Measurements from ENCODE around the gene SPATC1L.

Gene SPATC1L

DNA sequence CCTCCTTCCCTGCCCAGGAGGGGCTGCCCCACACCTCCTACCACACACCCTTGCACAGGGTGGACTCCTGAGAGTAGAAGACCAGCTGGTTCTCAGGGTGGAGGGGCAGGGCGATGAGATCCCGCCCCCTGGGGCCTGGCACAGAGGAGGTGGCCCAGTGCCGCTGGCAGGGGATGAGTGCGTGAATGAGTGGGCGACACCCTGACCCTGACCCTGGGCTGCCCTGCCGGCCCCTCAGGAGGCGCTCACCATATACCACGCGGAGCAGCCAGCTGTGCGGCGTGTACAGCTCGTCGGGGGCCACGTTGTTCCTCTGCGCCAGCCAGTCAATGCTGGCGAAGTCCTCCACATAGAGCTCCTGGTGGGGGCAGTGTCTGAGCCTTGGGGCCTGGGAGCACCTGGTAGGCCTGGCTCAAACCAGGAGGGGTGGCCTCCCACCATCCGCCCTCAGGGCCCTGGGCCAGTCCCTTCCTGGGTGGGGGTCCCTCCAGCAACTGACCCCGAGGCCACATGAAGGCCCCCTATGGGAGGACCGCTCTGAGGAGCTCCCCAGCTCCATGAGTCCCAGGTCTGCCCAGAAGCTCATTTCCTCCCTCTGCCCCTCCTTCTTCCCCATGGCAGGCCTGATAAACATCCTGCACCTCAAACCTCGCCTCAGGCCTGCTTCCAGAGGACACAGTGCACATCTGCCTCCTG lies 31.3 kb upstream of the SPATC1L start:
- no peak for DNase-seq (ENCODE audit: low read depth in 3 of 3)

DNA sequence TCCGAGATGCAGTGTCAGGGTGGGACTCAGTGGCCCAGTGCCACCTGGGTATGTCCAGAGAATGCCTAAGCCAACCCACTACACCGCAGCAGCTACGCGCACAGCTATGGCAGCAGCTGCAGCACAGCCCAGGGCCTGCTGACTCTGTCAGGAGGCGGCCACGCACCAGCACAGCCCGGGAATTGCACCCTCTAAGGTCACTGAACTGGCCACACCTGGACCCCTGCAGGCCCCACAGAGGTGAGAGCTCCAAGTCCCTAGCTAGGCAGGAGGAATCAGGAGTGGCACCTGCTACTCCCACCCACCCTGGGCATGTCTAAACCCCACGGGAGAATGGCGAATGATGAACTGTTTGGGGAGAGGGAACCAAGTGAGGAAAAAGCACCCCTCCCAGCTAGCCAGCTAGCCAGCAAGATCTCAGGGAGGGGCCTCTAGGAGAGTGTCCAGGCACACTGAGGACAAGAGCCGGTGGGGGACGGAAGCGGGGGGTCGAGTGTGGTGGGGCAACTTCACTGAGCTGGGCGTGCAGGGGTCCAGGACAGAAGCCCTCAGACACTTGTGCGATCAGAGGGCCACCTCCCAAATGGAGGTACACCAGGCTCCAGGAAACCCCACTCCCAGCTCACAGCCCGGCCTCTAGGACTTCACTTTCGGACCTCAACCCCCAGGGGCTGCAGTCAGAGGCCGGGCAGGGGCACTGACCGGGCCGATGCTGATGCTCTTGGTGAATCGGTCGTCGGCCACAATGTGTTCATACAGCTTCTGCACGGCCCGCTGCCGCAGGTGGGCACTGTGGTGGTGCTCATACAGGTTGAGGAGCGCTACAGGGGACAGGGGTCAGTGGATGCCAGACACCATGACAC lies 30.4 kb upstream of the SPATC1L start:
- no peak for DNase-seq (ENCODE audit: low read depth in 3 of 3)

DNA sequence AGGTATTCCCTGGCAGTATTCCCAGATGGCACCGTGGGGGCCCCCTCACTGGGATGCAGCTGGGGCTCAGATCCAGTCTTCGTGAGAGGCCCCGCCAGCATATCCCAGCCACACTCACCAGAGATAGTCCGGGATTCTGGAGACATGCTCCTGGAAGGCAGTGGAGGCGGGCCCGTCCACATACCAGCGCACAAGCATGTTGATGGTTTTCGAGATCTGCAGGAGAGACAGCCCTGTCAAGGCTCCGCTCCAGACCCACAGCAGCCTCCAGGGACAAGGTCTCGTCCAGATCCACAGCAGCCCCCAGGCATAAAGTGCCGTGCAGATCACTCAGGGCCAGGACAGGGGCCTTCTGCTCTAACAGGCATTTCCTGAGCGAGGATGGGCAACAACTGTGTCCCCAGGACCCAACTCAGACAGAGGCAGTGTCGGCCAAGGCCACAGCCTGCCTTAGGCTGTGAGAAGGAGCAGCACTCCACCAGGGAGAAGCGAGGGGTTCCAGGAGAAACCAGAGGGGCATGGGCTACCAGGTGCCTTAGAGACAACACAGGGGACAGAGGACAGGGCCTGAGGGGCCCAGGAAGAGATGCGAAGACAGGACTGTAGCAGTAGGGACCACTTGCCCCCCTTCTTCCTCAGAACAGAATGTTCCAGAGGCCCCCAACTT lies 29.5 kb upstream of the SPATC1L start:
- DNase-seq (ENCODE audit: low read depth in 3 of 3) = no peak

DNA sequence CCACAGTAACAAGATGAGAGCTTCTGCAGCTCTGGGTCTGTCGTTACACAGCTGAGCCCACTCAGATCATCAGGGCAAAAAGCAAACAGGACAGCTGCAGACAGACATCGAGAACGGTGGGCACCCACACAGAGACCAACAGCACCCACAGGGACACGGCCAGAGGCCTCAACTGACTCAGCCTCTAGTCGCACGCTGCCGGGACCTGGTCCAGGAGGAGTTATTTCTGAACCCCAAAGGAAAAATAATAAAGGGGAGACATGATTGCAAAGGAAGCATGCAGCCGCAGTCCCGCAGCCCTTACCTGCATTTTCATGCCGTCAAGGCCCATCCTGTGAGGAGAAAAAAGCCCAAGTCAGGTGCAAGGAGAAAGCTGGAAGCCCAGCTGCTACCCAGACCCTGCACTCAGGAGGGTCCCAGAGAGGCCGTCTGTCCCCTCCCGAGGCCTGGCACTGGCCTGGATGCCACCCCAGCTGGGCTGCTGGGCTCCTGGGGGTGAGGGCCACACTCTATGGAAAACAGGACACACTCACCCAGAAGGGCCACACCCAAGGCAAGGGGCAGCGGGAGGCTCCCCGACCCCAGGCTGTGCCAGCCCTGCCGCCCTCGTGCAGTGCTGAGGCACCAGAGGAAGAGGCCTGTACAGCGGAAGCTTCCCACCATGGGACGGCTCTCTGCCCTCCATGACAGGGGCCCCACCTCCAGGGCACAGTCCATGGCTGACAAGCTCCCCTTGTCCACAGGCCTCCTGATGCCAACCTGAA lies 28.6 kb upstream of the SPATC1L start:
- DNase-seq (ENCODE audit: low read depth in 3 of 3) = no peak

DNA sequence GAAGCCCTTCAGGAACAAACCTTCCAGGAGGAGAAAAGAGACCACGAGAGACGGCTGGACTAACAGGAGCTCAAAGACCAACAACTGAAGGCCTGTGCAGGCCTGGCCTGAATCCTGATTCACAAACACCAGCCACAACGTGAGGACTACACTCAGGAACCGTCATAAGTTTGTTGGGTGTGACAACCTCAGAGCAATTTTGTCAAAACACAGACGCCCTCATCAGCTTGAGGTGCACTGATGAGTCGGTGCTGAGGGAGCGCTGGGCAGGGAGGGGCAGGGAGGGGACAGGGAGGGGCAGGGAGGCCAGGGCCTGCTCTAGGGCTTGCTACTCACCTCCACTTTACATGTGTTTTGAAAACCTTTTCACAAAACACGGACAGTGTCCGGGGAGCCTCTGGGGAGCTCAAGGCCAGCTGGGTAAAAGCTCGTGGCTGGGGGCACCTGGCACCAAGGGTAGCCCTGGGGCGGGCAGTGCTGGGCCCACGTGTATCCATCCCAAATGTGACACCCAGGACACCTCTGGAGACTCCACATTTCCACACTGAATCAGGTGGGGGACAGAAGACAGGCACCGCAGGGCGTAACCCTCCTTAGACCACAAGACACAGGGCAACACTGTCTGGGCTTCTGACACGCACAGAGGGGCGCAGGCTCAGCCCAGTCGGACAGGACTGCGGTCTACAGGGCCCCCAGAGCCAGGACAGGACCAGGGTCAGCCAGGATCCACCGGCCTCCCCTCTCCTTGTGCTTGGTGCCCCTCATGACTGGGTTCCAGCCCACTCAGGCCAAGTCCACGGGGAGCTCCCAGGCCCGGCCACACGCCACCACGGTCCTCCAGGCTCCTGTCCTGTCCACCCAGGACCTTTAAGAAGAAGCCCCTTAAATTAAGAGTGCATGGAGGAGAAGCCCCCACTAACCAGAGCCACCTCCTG lies 27.8 kb upstream of the SPATC1L start:
- no peak for DNase-seq (ENCODE audit: low read depth in 3 of 3)

GRCh38 chr21:46211376-46211775 lies 27.1 kb upstream of the SPATC1L start:
- DNase-seq (ENCODE audit: low read depth in 3 of 3) = no peak

DNA sequence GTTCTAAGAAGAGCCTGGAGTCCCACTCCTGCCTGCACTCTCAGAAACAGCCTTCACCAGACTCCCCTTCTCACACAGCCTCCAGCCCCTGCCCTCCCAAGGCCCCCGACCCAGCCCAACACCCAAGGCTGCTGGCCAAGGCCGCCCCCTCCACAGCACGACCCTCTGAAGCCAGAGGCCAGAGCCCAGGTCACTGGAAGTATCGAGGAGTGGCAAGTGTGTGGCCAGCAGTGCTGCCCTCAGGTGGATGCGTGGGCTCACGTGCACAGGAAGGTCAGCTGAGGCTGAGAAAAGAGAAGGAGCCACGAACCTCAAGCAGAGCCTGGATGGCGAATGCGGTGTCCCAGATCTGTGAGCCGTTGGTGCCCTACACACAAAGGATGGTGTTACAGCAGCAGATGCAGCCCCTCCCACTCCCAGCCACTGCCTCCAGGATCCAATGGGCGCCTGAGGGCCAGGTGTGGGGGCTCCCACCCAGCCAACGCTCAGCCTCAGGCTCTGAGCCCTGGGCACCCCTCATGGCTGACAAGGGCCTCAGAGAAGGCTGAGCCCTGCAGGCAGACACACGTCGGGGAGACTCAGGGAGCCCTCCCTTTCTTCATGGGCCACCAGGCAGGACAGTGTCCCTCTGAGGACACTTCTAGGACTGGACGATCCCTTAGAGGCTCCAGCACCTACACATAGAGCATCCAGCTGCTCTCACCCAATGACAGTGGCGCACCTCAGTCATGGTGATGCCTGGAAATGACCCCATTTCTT lies 26.3 kb upstream of the SPATC1L start:
- DNase-seq (ENCODE audit: low read depth in 3 of 3) = no peak

GRCh38 chr21:46208761-46209721 lies 24.8 kb upstream of the SPATC1L start:
- DNase-seq (ENCODE audit: low read depth in 3 of 3) = no peak

- DNase-seq (ENCODE audit: low read depth in 3 of 3) = no peak
These were observed 23.8 kb upstream of the SPATC1L start for GRCh38 chr21:46207920-46208591.

DNA sequence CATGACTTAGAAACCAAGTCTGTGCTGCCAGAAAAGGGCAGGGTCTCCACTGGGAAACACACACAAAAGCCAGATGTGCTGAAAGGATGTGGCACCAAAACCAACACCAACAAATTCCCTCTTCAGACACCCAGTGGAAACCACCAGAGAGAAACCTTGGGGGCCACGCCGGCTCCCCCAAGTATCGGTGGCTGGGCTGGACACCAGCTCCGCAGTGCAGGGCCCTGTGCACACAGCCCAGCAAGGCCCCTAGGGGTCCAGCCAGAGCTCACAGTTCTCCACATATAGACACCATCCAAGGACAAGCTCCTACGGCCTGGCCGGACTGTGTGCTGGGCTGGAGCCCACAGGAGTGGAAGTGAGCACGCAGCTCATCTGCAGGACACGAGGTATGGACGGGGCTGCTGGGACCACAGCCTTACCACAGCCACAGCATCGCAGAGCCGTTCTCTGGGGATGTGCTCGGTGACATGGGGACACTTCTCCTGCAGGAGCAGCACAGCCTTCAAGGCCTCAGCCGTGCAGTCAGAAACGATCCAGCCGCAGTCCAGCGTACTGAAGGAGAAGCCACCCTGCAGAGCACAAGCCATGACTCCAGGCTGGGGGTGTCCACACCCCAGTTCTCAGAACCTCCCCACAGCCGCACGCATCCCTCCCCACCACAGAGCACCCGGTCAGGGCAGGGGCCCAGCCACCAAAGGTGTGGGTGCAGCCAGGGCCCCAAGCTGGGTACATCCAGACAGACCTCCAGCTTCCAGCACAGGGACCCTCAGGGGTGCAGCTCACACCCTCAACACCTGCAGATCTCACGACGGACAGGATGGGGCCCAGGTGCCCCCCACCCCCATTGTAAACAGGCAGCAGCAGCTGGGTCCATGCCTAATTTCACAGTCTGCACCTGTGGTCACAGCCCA lies 23.0 kb upstream of the SPATC1L start:
- no peak for DNase-seq (ENCODE audit: low read depth in 3 of 3)

GRCh38 chr21:46206163-46207005 lies 22.1 kb upstream of the SPATC1L start:
- no peak for DNase-seq (ENCODE audit: low read depth in 3 of 3)

GRCh38 chr21:46205766-46206162 lies 21.5 kb upstream of the SPATC1L start:
- no peak for DNase-seq (ENCODE audit: low read depth in 3 of 3)

DNA sequence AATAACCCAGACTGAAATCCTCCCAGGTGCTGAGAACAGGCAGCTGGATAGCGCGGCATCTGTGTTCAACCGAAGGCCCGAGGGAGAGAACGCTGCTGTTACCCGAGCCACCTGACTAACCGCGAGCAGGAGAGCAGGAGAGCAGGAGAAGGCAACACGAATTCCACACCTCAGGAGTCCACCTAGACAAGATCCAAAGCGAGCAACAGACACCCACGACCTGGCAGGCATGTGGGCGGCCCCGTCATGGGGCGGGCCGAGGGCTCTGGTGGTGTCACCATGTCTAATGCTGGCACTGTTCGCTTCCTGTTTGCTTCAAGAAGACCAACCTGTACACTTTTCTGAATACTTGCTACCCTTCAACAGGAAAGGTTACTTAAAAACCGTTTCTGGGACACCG lies 20.9 kb upstream of the SPATC1L start:
- DNase-seq (ENCODE audit: low read depth in 3 of 3) = no peak

DNA sequence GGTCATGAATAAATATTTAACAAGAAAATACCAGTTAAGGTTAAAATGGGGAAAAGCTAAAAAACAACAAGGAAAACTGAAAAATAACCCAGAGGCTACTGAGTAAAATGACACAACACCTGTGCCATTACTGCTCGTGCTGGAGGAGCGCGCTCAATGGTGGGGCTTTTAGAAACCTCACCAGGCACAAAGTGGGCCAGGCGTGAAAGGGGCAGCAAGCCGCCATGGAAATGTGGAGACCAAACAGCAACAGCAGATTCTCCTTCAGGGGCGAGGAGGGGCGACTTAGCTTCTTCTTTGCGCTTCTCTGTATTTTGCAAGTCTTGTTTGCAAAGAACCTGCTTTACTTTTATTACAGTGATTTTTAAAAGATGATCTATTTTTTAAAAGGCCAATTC lies 18.9 kb upstream of the SPATC1L start:
- no peak for DNase-seq (ENCODE audit: low read depth in 3 of 3)

DNA sequence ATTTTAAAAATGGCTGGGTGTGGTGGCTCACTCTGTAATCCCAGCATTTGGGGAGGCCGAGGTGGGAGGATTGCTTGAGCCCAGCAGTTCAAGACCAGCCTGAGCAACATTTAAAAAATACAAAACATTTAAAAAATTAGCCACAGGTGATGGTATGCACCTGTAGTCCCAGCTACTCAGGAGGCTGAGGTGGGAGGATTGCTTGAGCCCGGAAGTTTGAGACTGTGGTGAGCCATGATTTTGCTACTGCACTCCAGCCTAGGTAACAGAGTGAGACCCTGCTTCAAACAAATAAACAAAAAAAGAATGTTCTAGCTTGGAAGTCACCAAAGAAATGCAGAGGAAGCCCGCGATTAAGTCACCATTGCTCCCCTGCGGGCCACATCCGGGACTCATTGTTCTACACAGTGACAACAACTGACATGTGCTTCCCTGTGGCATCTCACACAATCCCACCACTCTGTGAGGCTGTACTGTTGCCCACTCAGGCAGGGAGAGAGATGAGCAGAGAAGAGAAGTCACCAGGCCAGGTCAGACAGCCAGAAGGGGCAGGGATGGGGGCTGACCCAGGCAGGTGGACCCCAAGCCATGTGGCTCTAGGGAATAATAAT lies 18.4 kb upstream of the SPATC1L start:
- DNase-seq (ENCODE audit: low read depth in 3 of 3) = no peak

All from stimulated activated CD4-positive, alpha-beta T cell treated with anti-CD3 and anti-CD28 coated beads, TNF-alpha, amount 100 ng/mL, for 24 hours (primary cell).